ENCODE data around the gene SEMA3A.
A peak's percentile ranks its signal among the peaks of the same experiment; 100 is the strongest.

SEMA3A gene

GRCh38 chr7:84195295-84196060 lies 889 bp upstream of the SEMA3A start:
- no peak for DNase-seq

GRCh38 chr7:84193747-84194146 lies 842 bp downstream of the SEMA3A start:
- no peak for DNase-seq

GRCh38 chr7:84191842-84192241 lies 2.7 kb downstream of the SEMA3A start:
- no peak for DNase-seq

GRCh38 chr7:84191261-84191660 lies 3.3 kb downstream of the SEMA3A start:
- DNase-seq, result no peak

GRCh38 chr7:84190016-84190705 lies 4.4 kb downstream of the SEMA3A start:
- no peak for DNase-seq

GRCh38 chr7:84188786-84189405 lies 5.7 kb downstream of the SEMA3A start:
- DNase-seq, result no peak

GRCh38 chr7:84187813-84188510 lies 6.6 kb downstream of the SEMA3A start:
- DNase-seq, result no peak

- no peak for DNase-seq
These were observed 7.3 kb downstream of the SEMA3A start for GRCh38 chr7:84187087-84187805.

- no peak for DNase-seq
These were observed 10.8 kb downstream of the SEMA3A start for GRCh38 chr7:84183741-84184140.

- DNase-seq, result no peak
These were observed 12.3 kb downstream of the SEMA3A start for GRCh38 chr7:84182301-84182700.

- no peak for DNase-seq
These were observed 13.0 kb downstream of the SEMA3A start for GRCh38 chr7:84181628-84182027.

GRCh38 chr7:84177758-84178412 lies 16.7 kb downstream of the SEMA3A start:
- DNase-seq, result no peak

GRCh38 chr7:84176716-84177115 lies 17.9 kb downstream of the SEMA3A start:
- DNase-seq, result no peak

- DNase-seq, result no peak
These were observed 19.1 kb downstream of the SEMA3A start for GRCh38 chr7:84175461-84175860.

- peak; percentile 24 for DNase-seq
These were observed 23.9 kb downstream of the SEMA3A start for GRCh38 chr7:84170646-84171045.

GRCh38 chr7:84162584-84162983 lies 32.0 kb downstream of the SEMA3A start:
- no peak for DNase-seq

GRCh38 chr7:84162125-84162524 lies 32.5 kb downstream of the SEMA3A start:
- no peak for DNase-seq

GRCh38 chr7:84161398-84161797 lies 33.2 kb downstream of the SEMA3A start:
- no peak for DNase-seq

GRCh38 chr7:84159435-84159834 lies 35.2 kb downstream of the SEMA3A start:
- DNase-seq, result no peak

- no peak for DNase-seq
These were observed 37.4 kb downstream of the SEMA3A start for GRCh38 chr7:84157171-84157570.

GRCh38 chr7:84154991-84155781 lies 39.4 kb downstream of the SEMA3A start:
- DNase-seq, result no peak
